ENCODE data around the gene IRF3.

DNA sequence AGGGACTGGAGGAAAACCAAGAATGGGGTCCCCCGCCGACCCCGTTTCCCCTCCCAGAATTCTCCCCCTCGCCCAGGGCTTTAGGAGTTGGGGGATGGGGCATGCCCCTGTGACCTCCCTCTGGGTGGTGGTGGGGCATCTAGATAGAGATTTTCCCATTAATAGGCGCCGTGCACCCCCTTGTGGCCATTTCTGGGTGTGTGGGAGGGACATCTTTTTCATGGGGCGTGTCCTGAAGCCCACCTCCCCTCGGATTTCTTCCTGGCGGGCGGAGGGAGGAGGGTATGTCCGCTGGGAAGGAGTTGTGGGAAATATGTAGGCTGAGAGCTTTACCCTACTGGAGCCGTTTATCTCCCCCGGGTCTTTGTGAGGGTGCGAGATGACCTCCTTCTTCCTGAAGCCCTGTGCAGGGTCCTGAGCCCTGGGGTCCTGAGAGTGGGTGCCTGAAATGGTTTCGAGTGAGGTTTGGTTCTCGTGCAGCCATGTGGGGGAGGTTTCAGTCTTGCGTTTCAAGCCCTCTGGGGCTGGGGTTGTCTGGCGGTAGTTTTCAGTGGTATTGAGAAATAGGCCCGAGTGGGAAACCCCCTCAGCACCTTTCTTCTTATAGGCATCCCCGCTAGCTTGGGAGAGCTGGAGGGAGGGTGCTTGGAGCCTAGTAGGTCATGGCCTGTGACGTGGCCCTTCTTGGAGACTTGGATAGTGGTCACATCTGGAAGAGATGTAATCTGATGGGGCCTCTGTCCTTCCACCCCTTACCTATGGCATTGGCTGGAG lies 12.4 kb upstream of the IRF3 start:
- TF ChIP-seq, protein P1, sequence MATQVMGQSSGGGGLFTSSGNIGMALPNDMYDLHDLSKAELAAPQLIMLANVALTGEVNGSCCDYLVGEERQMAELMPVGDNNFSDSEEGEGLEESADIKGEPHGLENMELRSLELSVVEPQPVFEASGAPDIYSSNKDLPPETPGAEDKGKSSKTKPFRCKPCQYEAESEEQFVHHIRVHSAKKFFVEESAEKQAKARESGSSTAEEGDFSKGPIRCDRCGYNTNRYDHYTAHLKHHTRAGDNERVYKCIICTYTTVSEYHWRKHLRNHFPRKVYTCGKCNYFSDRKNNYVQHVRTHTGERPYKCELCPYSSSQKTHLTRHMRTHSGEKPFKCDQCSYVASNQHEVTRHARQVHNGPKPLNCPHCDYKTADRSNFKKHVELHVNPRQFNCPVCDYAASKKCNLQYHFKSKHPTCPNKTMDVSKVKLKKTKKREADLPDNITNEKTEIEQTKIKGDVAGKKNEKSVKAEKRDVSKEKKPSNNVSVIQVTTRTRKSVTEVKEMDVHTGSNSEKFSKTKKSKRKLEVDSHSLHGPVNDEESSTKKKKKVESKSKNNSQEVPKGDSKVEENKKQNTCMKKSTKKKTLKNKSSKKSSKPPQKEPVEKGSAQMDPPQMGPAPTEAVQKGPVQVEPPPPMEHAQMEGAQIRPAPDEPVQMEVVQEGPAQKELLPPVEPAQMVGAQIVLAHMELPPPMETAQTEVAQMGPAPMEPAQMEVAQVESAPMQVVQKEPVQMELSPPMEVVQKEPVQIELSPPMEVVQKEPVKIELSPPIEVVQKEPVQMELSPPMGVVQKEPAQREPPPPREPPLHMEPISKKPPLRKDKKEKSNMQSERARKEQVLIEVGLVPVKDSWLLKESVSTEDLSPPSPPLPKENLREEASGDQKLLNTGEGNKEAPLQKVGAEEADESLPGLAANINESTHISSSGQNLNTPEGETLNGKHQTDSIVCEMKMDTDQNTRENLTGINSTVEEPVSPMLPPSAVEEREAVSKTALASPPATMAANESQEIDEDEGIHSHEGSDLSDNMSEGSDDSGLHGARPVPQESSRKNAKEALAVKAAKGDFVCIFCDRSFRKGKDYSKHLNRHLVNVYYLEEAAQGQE (IDR thresholded peaks at IDR 0.05; ENCODE audit: insufficient read depth in 1 of 2, low read depth in 2 of 2, low read length in 2 of 2) = no peak
- TF ChIP-seq TAF1 (IDR thresholded peaks at IDR 0.05; ENCODE audit: borderline replicate concordance, insufficient read depth, low read length) = no peak
- TF ChIP-seq FOXP2 (optimal IDR thresholded peaks at IDR 0.05; ENCODE audit: borderline replicate concordance, extremely low read depth, extremely low read length, insufficient read depth) = no peak
- TF ChIP-seq POLR2AphosphoS5 (IDR thresholded peaks at IDR 0.05; ENCODE audit: low read depth, low read length) = no peak
- no peak for TF ChIP-seq SIN3A (IDR thresholded peaks at IDR 0.05; ENCODE audit: borderline replicate concordance, insufficient read depth, low read length)
